Common myeloid progenitor, CD34-positive (primary cell): ENCODE results near the gene MEIOB.

ENCODE experiments used
- CTCF ChIA-PET: fragments of 350-600 bp; sonication (Branson Sonifier 250); formaldehyde crosslinking; loops from one replicate; lab custom pipeline; 2021; ENCODE audit warnings: antibody characterized with exemption; lab: Charles Lee
- POLR2A ChIA-PET: fragments of 350-600 bp; sonication (Branson Sonifier 250); formaldehyde crosslinking; loops from one replicate; lab custom pipeline; 2021; ENCODE audit warnings: antibody characterized with exemption; lab: Charles Lee
- DNase-seq, 3 donors: peaks; one replicate each; pipeline versions ENCODE4 v3.0.0 to v3.0.0-alpha.2; 2013
- H3K27ac ChIP-seq, 2 experiments: 1 replicate in 1 of 2; 2 replicates in 1 of 2; pipeline ENCODE4 v1.7.0; 2013; ENCODE audit warnings: inconsistent platforms in 2 of 2, low read length in 2 of 2, mild to moderate bottlenecking in 2 of 2, low read depth in 1 of 2, moderate library complexity in 1 of 2; ENCODE audit not compliant: severe bottlenecking in 2 of 2, insufficient read depth in 1 of 2, poor library complexity in 1 of 2
- H3K27me3 ChIP-seq, 5 experiments: replicated peaks in 2 of 5; 1 replicate in 3 of 5; 2 replicates in 2 of 5; pipeline versions ENCODE4 v1.6.1 to v1.7.0; 2013; ENCODE audit warnings: low read length in 4 of 5, mild to moderate bottlenecking in 2 of 5, moderate library complexity in 2 of 5, inconsistent platforms in 1 of 5; ENCODE audit not compliant: insufficient read depth in 5 of 5, control insufficient read depth in 4 of 5
- H3K36me3 ChIP-seq, 4 experiments: 1 replicate in 2 of 4; 2 replicates in 2 of 4; pipeline versions ENCODE4 v1.6.1 to v1.7.0; 2013; ENCODE audit warnings: low read length in 3 of 4, control low read depth in 1 of 4, mild to moderate bottlenecking in 1 of 4; ENCODE audit not compliant: control insufficient read depth in 4 of 4, insufficient read depth in 4 of 4
- H3K4me1 ChIP-seq, 4 experiments: 1 replicate in 3 of 4; 2 replicates in 1 of 4; pipeline versions ENCODE4 v1.6.1 to v1.7.1; 2013; ENCODE audit warnings: low read length in 3 of 4, mild to moderate bottlenecking in 3 of 4, control low read depth in 1 of 4, inconsistent platforms in 1 of 4, moderate library complexity in 1 of 4; ENCODE audit not compliant: control insufficient read depth in 4 of 4, insufficient read depth in 4 of 4; ENCODE audit errors: control extremely low read depth in 1 of 4
- H3K4me3 ChIP-seq, 7 experiments: 1 replicate in 4 of 7; 2 replicates in 3 of 7; pipeline versions ENCODE4 v1.5.1 to v1.7.0; 2013; ENCODE audit warnings: mild to moderate bottlenecking in 7 of 7, low read length in 6 of 7, moderate library complexity in 6 of 7, inconsistent platforms in 2 of 7, low read depth in 2 of 7, control low read depth in 1 of 7; ENCODE audit not compliant: insufficient read depth in 4 of 7, control insufficient read depth in 1 of 7; ENCODE audit errors: extremely low read depth in 1 of 7
- H3K9me3 ChIP-seq, 5 experiments: 1 replicate in 4 of 5; 2 replicates in 1 of 5; pipeline versions ENCODE4 v1.6.1 to v1.7.1; 2013; ENCODE audit warnings: low read length in 4 of 5, mild to moderate bottlenecking in 2 of 5, inconsistent platforms in 1 of 5, low read depth in 1 of 5, moderate library complexity in 1 of 5; ENCODE audit not compliant: control insufficient read depth in 4 of 5, insufficient read depth in 2 of 5; ENCODE audit errors: control extremely low read depth in 1 of 5
- WGBS: methylation state at CpG from one replicate; pipeline ENCODE4 v1.1.5; 2013; ENCODE audit not compliant: insufficient coverage; 5-methylcytosine and 5-hydroxymethylcytosine counted together

MEIOB gene

GRCh38 chr16:1792836-1793577 is 79.0 kb downstream of the MEIOB start:
- CTCF ChIA-PET, result no interaction called here
- Histone ChIP-seq H3K4me3 (no peak overlapping the region), H3K27ac (no peak overlapping the region), H3K4me1 (no peaks in the 10 kb centered on the region), H3K9me3 (peaks cover 0 to 4% (median 2%) of the 10 kb centered on the region in 5 experiments), H3K27me3 (no peaks in the 10 kb centered on the region), H3K36me3 (peaks cover 0 to 40% (median 22%) of the 10 kb centered on the region in 4 experiments)
- POLR2A ChIA-PET, result no interaction called here
- 97% methylated on average over 24 of the region's 33 CpGs for WGBS
- DNase-seq, result no peak

- Histone ChIP-seq H3K4me3 (no peak overlapping the region), H3K27ac (no peak overlapping the region), H3K9me3 (peaks cover 0 to under 1% (median 0%) of the 10 kb centered on the region in 5 experiments), H3K4me1 (no peaks in the 10 kb centered on the region), H3K27me3 (no peaks in the 10 kb centered on the region), H3K36me3 (peaks cover 0 to 48% (median 27%) of the 10 kb centered on the region in 4 experiments)
- 96% methylated on average over 59 of the region's 59 CpGs for WGBS
- no peak for DNase-seq
- ChIA-PET CTCF (no interaction called here), POLR2A (no interaction called here)
Measured at GRCh38 chr16:1791943-1792812, 79.8 kb downstream of the MEIOB start.

- WGBS, result 97% methylated on average over 53 of the region's 53 CpGs
- ChIA-PET POLR2A (interaction anchor here (0.8 kb wide), 1 partner anchor 35 kb away, joined by 3 read pairs; the partner anchor contains the start of gene HAGH), CTCF (interaction anchor here (0.8 kb wide), 1 partner anchor 57 kb away, joined by 3 read pairs; no protein-coding TSS in a partner anchor)
- Histone ChIP-seq H3K4me3 (no peak overlapping the region), H3K27ac (no peak overlapping the region), H3K36me3 (peaks cover 0 to 56% (median 32%) of the 10 kb centered on the region in 4 experiments), H3K27me3 (no peaks in the 10 kb centered on the region), H3K4me1 (no peaks in the 10 kb centered on the region), H3K9me3 (no peaks in the 10 kb centered on the region)
- DNase-seq, result no peak
Measured at GRCh38 chr16:1791256-1791942, 80.6 kb downstream of the MEIOB start.

- H3K4me3 ChIP-seq, result no peak overlapping the region
- POLR2A ChIA-PET, result interaction anchor here (0.8 kb wide), 1 partner anchor 36 kb away, joined by 3 read pairs; the partner anchor contains the start of gene HAGH
Measured at GRCh38 chr16:1790611-1791255, 81.2 kb downstream of the MEIOB start.

GRCh38 chr16:1790261-1790610 is 81.7 kb downstream of the MEIOB start:
- no peak for DNase-seq
- Histone ChIP-seq H3K27ac (no peak overlapping the region), H3K27me3 (no peaks in the 10 kb centered on the region), H3K36me3 (peaks cover 0 to 64% (median 36%) of the 10 kb centered on the region in 4 experiments), H3K4me3 (no peak overlapping the region), H3K9me3 (no peaks in the 10 kb centered on the region), H3K4me1 (no peaks in the 10 kb centered on the region)
- 93% methylated on average over 15 of the region's 15 CpGs for WGBS
- ChIA-PET POLR2A (no interaction called here), CTCF (no interaction called here)

More at GRCh38 chr16:1790611-1791255, 81.2 kb downstream of the MEIOB start:
- no peaks in the 10 kb centered on the region for H3K4me1 ChIP-seq
- WGBS, result 97% methylated on average over 40 of the region's 44 CpGs
- no peak for DNase-seq
- no peak overlapping the region for H3K27ac ChIP-seq
- CTCF ChIA-PET, result interaction anchor here (0.8 kb wide), 1 partner anchor 58 kb away, joined by 3 read pairs; no protein-coding TSS in a partner anchor
- no peaks in the 10 kb centered on the region for H3K27me3 ChIP-seq
- H3K36me3 ChIP-seq, result peaks cover 0 to 62% (median 36%) of the 10 kb centered on the region in 4 experiments
- H3K9me3 ChIP-seq, result no peaks in the 10 kb centered on the region

GRCh38 chr16:1789643-1790045 is 82.3 kb downstream of the MEIOB start:
- no peaks in the 10 kb centered on the region for H3K4me1 ChIP-seq
- no peak for DNase-seq
- H3K27ac ChIP-seq, result no peak overlapping the region
- H3K36me3 ChIP-seq, result peaks cover 0 to 64% (median 38%) of the 10 kb centered on the region in 4 experiments
- no peaks in the 10 kb centered on the region for H3K27me3 ChIP-seq
- 93% methylated on average over 21 of the region's 25 CpGs for WGBS
- CTCF ChIA-PET, result no interaction called here
- H3K9me3 ChIP-seq, result no peaks in the 10 kb centered on the region
- no peak overlapping the region for H3K4me3 ChIP-seq
- POLR2A ChIA-PET, result no interaction called here
